HepG2 (cell line): Measurements from ENCODE around the gene PACS2. TPM values are rescaled to one million over a fixed set of nuclear protein-coding genes. Genes with fewer than 3 reads are reported as not detected.

Experiments used
- CBX2 ChIP-seq, 2 experiments: fragments of 200-600 bp in 1 of 2; sonication (generic); formaldehyde crosslinking in 1 of 2; IDR thresholded peaks; 2 replicates each; pipeline versions ENCODE4 v1.7.0 to v1.8.1; 2018 to 2022; ENCODE audit warnings: low read depth in 2 of 2, low read length in 1 of 2, mild to moderate bottlenecking in 1 of 2, missing genetic modification reagents in 1 of 2
- CBX5 ChIP-seq: sonication (generic); formaldehyde crosslinking; IDR thresholded peaks from 2 replicates; pipeline ENCODE4 v1.4.0; 2020; ENCODE audit warnings: missing genetic modification reagents, borderline replicate concordance
- KAT7 ChIP-seq: IDR thresholded peaks from 2 replicates; pipeline ENCODE4 v1.6.1; 2018; ENCODE audit warnings: borderline replicate concordance, missing compliant biosample characterization
- MXD1 ChIP-seq: sonication (generic); formaldehyde crosslinking; IDR thresholded peaks from 2 replicates; pipeline ENCODE4 v1.4.0; 2020; ENCODE audit warnings: mild to moderate bottlenecking, missing genetic modification reagents
- PRDM15 ChIP-seq: sonication (generic); formaldehyde crosslinking; IDR thresholded peaks from 2 replicates; pipeline ENCODE4 v1.4.0; 2020; ENCODE audit warnings: missing genetic modification reagents
- SAP130 ChIP-seq: IDR thresholded peaks from 2 replicates; pipeline ENCODE4 v1.6.1; 2016; ENCODE audit warnings: low read depth
- ZNF776 ChIP-seq: sonication (generic); formaldehyde crosslinking; IDR thresholded peaks from 2 replicates; pipeline ENCODE4 v1.4.0; 2020; ENCODE audit warnings: mild to moderate bottlenecking, missing genetic modification reagents
- ZSCAN20 ChIP-seq: sonication (generic); formaldehyde crosslinking; IDR thresholded peaks from 2 replicates; pipeline ENCODE4 v1.4.0; 2020; ENCODE audit warnings: missing genetic modification reagents, mild to moderate bottlenecking, borderline replicate concordance
- polyA plus RNA-seq, 8 experiments: library from polyadenylated mRNA; depleted of rRNA in 3 of 8; stranded (reverse) in 7 of 8; unstranded in 1 of 8; fragments of >200 nt; fragmentation: Illumina TruSeq in 4 of 8; extraction: Trizol in 4 of 8; gene quantifications; 2 replicates each; pipeline versions ENCODE4 v1.2.1 to v1.2.3, GENCODE V29; 2011 to 2016; ENCODE audit warnings: low read depth in 4 of 8, missing spikeins in 1 of 8, mixed read lengths in 1 of 8; ENCODE audit not compliant: insufficient read depth in 1 of 8
- total RNA-seq, 5 experiments: library from RNA; depleted of rRNA; stranded (reverse); fragments of >200 nt; fragmentation: Illumina TruSeq; extraction: Trizol; gene quantifications; 2 replicates each; pipeline ENCODE4 v1.2.3, GENCODE V29; 2016; ENCODE audit warnings: low read depth in 1 of 5

The PACS2 gene
- total and polyA plus RNA-seq, 2 of the 13 experiments (the other 11 are each of a cell fraction or from before 2014, with no cell fraction given) = 23.6 to 27.6 TPM

GRCh38 chr14:105414456-105415371 is 100.2 kb downstream of the PACS2 start (continued):
- TF ChIP-seq CBX5 (no peak), PRDM15 (CRISPR knock-in tag) (no peak), ZNF776 (CRISPR knock-in tag) (peak; percentile 26; the same call in 1 of the 2 replicates), KAT7 (CRISPR knock-in tag) (no peak), MXD1 (CRISPR knock-in tag) (0 out of 2 replicates have a peak, but pooled peaks have one; percentile 16), ZSCAN20 (peak; percentile 80; the same call in 1 of the 2 replicates), SAP130 (CRISPR knock-in tag) (peak; percentile 16; the same call in 1 of the 2 replicates), CBX2 (IDR thresholded peaks at IDR 0.05; ENCODE audit: low read depth, low read length) (no peak), CBX2 (CRISPR knock-in tag; IDR thresholded peaks at IDR 0.05; ENCODE audit: low read depth) (no peak)
